Transverse colon (tissue), 4 donors: ENCODE data around the gene PTPA.
A peak's percentile ranks its signal among the peaks of the same experiment; 100 is the strongest.

Experiments
- CTCF ChIP-seq, 5 experiments: fragments of 200-600 bp in 3 of 5; fragments of 450-650 bp in 2 of 5; sonication (generic) in 3 of 5; IDR thresholded peaks; 1 replicate in 2 of 5; 2 replicates in 3 of 5; pipeline ENCODE4 v1.5.1; 2016 to 2017; ENCODE audit warnings: antibody characterized with exemption in 5 of 5, inconsistent platforms in 3 of 5, mild to moderate bottlenecking in 2 of 5, moderate library complexity in 1 of 5
- EP300 ChIP-seq: sonication (generic); formaldehyde crosslinking; IDR thresholded peaks from one replicate; pipeline ENCODE4 v1.6.1; 2017; ENCODE audit warnings: antibody characterized with exemption, low read depth
- POLR2A ChIP-seq: fragments of 450-650 bp; IDR thresholded peaks from one replicate; pipeline ENCODE4 v1.6.1; 2016; ENCODE audit warnings: antibody characterized with exemption, mild to moderate bottlenecking, moderate library complexity
- POLR2AphosphoS5 ChIP-seq, 3 donors: sonication (generic); formaldehyde crosslinking; IDR thresholded peaks; one replicate each; pipeline ENCODE4 v1.6.1; 2016; ENCODE audit warnings: antibody characterized with exemption in 3 of 3

GRCh38 chr9:129109537-129109903 lies 1.7 kb upstream of the PTPA start:
- peak in 1 of 5 experiments; percentile 26 for TF ChIP-seq CTCF (IDR thresholded peaks at IDR 0.05)
- no peak for TF ChIP-seq POLR2AphosphoS5 (IDR thresholded peaks at IDR 0.05)
- no peak for TF ChIP-seq POLR2A
- TF ChIP-seq EP300 = no peak
